Neutrophil (primary cell): ENCODE measurements around the gene CRYBA1.

Source experiments
- H3K27ac ChIP-seq: fragments of 200-600 bp; sonication (generic); 2 replicates; pipeline ENCODE4 v1.5.1; 2016; ENCODE audit warnings: mild to moderate bottlenecking, moderate library complexity
- H3K27me3 ChIP-seq: fragments of 200-600 bp; sonication (generic); 2 replicates; pipeline ENCODE4 v1.6.0; 2016; ENCODE audit warnings: mild to moderate bottlenecking
- H3K36me3 ChIP-seq: fragments of 200-600 bp; sonication (generic); 2 replicates; pipeline ENCODE4 v1.5.1; 2017
- H3K4me1 ChIP-seq, 2 experiments: fragments of 200-600 bp in 1 of 2; sonication (generic) in 1 of 2; 1 replicate in 1 of 2; 2 replicates in 1 of 2; pipeline versions ENCODE4 v1.5.1 to v1.6.1; 2013 to 2016; ENCODE audit warnings: low read depth in 1 of 2, low read length in 1 of 2, mild to moderate bottlenecking in 1 of 2, moderate library complexity in 1 of 2; ENCODE audit not compliant: control insufficient read depth in 1 of 2, insufficient read depth in 1 of 2
- H3K4me3 ChIP-seq, 2 experiments: fragments of 200-600 bp in 1 of 2; sonication (generic) in 1 of 2; 1 replicate in 1 of 2; 2 replicates in 1 of 2; pipeline ENCODE4 v1.5.1; 2013 to 2016; ENCODE audit warnings: low read depth in 1 of 2, low read length in 1 of 2, mild to moderate bottlenecking in 1 of 2, moderate library complexity in 1 of 2
- H3K9me3 ChIP-seq: fragments of 200-600 bp; sonication (generic); 2 replicates; pipeline ENCODE4 v1.5.1; 2016
- CTCF ChIP-seq: fragments of 200-600 bp; sonication (generic); IDR thresholded peaks from 2 replicates; pipeline ENCODE4 v1.5.1; 2016; ENCODE audit warnings: antibody characterized with exemption

The CRYBA1 gene

GRCh38 chr17:29209073-29209472 is 37.6 kb upstream of the CRYBA1 start:
- no peaks in the 10 kb centered on the region for H3K36me3 ChIP-seq

GRCh38 chr17:29210879-29211278 is 35.8 kb upstream of the CRYBA1 start:
- Histone ChIP-seq H3K9me3 (no peaks in the 10 kb centered on the region), H3K27ac (no peak overlapping the region), H3K4me1 (no peaks in the 10 kb centered on the region), H3K4me3 (no peak overlapping the region), H3K27me3 (peaks cover 2% of the 10 kb centered on the region), H3K36me3 (no peaks in the 10 kb centered on the region)
- no peak for TF ChIP-seq CTCF

More at GRCh38 chr17:29209073-29209472, 37.6 kb upstream of the CRYBA1 start:
- no peak overlapping the region for H3K27ac ChIP-seq
- H3K4me3 ChIP-seq, result no peak overlapping the region
- H3K27me3 ChIP-seq, result peaks cover 14% of the 10 kb centered on the region
- TF ChIP-seq CTCF, result no peak
- H3K4me1 ChIP-seq, result no peaks in the 10 kb centered on the region
- no peaks in the 10 kb centered on the region for H3K9me3 ChIP-seq

GRCh38 chr17:29212094-29212631 is 34.5 kb upstream of the CRYBA1 start:
- Histone ChIP-seq H3K27ac (no peak overlapping the region), H3K9me3 (no peaks in the 10 kb centered on the region), H3K4me1 (no peaks in the 10 kb centered on the region), H3K4me3 (no peak overlapping the region), H3K36me3 (no peaks in the 10 kb centered on the region), H3K27me3 (peaks cover 5% of the 10 kb centered on the region)
- no peak for TF ChIP-seq CTCF

- Histone ChIP-seq H3K4me1 (no peaks in the 10 kb centered on the region), H3K4me3 (no peak overlapping the region), H3K27ac (no peak overlapping the region), H3K9me3 (no peaks in the 10 kb centered on the region), H3K36me3 (no peaks in the 10 kb centered on the region), H3K27me3 (peaks cover 5% of the 10 kb centered on the region)
- TF ChIP-seq CTCF, result no peak
These were observed 34.0 kb upstream of the CRYBA1 start for GRCh38 chr17:29212681-29213121.

GRCh38 chr17:29214215-29215146 is 32.2 kb upstream of the CRYBA1 start:
- no peaks in the 10 kb centered on the region for H3K36me3 ChIP-seq
- H3K4me1 ChIP-seq, result peaks cover 0 to under 1% of the 10 kb centered on the region in 2 experiments
- no peaks in the 10 kb centered on the region for H3K9me3 ChIP-seq
- H3K27me3 ChIP-seq, result peaks cover 5% of the 10 kb centered on the region
- TF ChIP-seq CTCF, result no peak
- H3K27ac ChIP-seq, result no peak overlapping the region
- H3K4me3 ChIP-seq, result no peak overlapping the region
